Stimulated activated naive CD8-positive, alpha-beta T cell treated with anti-CD3 and anti-CD28 coated beads, Interleukin-15, Interleukin-2, amounts not matched to agents 100 U/mL and 50 U/mL, for 24 hours (primary cell): ENCODE results near the gene UBE2S.
A peak's percentile ranks its signal among the peaks of the same experiment; 100 is the strongest.
"Not testable (repeated sequence)": the region's sequence is repeated elsewhere in the genome, so short reads cannot be mapped to it uniquely, and the experiment has no call there.

Source experiments
- ATAC-seq: fragments of 150-1000 bp; cut with Tn5 transposase; one replicate; pipeline ENCODE4 v1.10.0; 2021
- DNase-seq: peaks from one replicate; pipeline ENCODE4 v3.0.0; 2021

UBE2S gene

DNA sequence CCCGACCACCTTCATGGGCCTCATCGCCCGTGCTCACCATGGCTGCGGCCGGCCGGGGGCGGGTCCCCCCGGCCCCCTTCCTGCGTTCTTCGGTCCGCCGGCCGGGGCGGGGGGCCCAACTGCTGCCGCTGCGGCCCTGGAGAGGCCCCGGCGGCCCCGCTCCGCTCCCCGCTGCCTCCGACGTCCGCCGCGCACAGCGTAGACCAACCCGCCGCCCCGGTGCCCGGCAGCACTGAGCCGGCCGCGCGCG lies at the start of gene UBE2S:
UBE2S (minus strand) TSS at position 239 of the 250 bp plus-strand sequence; CDS start at position 40, 199 bp downstream.
- ATAC-seq, DNase-seq: not testable (repeated sequence)

DNA sequence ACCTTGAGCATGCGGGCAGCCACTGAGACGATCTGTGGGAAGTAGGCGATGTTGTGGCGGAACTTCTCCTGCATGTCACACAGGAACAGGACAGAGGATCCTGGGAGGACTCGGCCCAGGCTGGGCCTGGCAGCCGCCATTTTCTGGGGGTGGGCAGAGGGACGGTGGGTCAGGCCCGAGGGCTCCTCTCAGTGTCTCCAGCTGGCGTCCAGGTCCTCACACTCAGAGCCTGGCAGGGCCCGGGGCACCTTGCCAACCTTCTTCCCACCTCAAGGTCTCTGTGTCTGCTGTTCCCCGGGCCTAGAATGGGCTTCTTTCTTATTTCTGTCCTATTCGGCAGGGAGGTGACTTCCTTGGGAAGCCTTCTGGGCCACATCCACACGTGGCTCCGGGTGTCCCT lies 48.8 kb upstream of the UBE2S start:
- DNase-seq (no peak), ATAC-seq (no peak)

DNA sequence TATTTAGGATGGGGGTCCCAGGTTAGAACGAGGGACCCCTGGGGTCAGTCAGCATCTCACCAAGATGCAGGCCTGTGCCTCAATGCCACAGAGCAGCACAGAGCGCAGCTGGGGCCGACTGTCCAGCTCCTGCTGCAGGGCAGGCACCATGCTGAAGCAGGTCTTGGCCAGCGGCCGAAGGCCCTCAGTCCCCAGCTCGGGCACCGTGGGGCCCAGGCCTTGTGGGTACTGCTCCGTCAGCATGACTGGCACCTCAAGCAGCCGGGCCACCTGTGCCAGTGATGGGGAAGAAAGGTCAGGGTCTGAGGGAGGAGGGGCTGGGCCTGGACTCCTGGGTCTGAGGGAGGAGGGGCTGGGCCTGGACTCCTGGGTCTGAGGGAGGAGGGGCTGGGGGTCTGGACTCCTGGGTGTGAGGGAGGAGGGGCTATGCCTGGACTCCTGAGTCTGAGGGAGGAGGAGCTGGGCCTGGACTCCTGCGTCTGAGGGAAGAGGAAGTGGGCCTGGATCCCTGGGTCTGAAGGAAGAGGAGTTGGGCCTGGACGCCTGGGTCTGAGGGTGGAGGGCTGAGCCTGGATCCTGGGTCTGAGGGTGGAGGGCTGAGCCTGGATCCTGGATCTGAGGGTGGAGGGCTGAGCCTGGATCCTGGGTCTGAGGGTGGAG lies 48.1 kb upstream of the UBE2S start:
- ATAC-seq = no peak
- DNase-seq = no peak

DNA sequence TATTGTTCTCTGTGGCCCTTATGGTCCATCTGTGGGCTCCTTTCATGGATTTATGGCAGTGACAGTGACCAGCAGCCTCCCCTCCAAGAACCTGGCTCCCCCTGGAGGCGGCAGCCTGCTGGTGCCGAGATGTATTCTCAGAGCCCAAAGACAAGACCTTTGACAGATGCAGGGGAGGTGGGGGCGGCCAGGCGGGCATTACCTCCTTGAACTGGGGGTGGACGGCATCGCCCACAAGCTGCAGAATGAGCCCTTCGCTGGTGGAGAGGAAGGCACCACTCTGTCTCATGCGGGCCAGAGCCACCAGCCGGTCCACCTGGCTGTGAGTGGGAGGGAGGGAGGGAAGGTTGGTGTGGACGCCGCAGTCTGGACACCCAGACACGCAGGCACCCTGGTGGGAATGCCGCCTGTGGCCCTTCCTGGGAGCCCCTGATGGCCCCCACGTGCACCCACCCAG lies 47.2 kb upstream of the UBE2S start:
- peak; percentile 44 for ATAC-seq
- peak; percentile 64 for DNase-seq

DNA sequence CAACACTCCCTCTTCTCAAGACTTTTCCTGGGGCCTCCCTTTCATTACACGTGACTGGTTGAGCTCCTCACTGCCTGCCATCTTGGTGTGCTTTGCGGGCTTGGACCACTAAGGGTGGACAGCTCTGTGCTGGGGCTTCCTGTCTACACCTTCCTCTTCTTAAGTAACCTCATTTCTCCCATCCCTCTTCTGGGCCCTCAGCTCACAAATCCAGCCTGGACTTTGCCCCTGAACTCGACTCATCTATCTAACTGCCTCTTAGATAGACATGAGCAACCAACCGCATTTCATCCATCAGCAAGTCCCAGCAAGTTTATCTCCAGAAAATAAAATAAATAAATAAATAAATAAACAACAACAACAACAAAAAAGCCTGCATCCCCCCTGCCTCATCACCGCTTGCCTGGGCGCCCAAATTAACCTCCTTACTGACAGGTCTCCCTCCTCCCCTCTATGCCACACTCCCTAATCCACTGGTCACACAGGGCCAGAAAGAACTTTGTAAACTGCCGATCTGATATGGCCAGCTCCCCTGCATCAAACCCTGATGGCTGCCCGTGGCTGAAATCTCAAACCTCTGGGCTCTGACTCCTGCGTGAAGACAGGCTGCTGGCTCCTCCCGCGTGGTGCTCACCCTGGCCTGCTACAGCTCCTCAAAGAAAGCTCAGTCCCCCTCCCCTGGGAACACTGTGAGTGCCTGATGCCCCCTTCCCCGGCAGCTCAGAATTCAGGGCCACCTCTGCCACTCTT lies 46.1 kb upstream of the UBE2S start:
- ATAC-seq (no peak), DNase-seq (no peak)

DNA sequence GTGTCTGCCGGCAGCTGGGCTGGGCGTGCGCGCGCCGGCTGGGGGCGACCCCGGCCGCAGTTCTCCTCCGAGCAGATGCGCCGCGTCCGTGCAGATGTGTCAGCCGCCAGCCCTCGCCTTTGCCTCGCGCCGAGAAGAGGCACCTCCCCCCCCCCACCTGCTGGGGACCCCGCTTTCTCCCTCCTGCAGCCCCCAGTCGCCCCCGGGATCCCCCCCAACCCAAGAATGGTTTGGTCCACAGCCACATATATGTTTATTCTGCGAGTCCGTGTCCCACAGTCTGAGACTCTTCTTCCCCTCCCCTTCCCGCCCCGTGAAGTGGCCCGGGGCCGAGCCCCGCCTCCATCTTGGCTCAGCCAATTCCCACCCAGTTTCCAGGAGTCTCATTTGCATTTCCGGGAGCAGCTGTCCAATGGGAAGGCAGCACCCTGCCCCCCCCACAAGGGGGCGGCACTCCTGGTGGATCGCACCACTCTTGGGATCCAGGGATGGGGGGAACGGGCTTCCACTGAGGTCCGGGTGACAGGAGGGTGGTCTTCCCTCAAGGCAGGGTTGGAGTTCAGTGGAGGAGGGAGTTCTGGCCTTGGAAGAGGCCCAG lies 45.3 kb upstream of the UBE2S start:
- ATAC-seq (peak; percentile 47), DNase-seq (peak; percentile 41)

DNA sequence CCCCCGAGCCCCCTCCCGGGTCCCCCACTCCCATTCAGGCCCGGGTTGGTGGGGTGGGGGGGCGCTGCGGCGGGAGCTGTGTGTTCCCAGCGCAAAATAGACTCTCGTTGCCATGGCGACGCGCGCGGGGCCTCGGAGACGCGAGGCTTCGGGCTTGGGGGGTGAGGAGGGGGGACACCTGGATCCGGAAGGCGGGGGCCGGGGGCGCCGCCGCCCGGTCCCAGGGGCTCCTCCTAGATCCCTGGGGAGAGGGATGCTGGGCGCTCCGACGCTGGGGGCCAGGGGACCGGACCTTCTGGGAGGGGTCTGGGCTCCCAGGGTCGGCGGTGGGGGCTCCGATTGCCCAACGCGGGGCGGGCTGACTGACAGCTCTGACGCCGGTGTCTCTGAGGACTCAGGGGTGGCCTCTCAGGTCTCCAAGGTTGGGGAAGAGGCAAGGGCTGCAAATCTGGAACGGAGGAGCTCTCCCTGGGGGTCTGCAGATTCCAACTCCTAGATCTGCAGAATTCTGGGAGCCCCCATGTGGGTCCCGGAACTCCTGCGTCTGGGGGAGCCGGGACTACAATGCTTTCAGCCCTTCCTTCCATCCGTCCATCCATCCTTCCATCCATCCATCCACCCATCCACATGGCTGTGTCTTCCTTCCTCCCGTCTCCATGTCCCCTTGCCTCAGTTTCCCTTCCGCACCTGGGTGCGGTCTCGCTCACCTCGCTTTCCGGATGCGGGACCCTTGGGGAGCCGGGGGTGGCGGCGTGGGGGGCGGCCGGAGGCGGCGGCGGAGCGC lies 44.6 kb upstream of the UBE2S start:
- ATAC-seq (no peak), DNase-seq (no peak)

DNA sequence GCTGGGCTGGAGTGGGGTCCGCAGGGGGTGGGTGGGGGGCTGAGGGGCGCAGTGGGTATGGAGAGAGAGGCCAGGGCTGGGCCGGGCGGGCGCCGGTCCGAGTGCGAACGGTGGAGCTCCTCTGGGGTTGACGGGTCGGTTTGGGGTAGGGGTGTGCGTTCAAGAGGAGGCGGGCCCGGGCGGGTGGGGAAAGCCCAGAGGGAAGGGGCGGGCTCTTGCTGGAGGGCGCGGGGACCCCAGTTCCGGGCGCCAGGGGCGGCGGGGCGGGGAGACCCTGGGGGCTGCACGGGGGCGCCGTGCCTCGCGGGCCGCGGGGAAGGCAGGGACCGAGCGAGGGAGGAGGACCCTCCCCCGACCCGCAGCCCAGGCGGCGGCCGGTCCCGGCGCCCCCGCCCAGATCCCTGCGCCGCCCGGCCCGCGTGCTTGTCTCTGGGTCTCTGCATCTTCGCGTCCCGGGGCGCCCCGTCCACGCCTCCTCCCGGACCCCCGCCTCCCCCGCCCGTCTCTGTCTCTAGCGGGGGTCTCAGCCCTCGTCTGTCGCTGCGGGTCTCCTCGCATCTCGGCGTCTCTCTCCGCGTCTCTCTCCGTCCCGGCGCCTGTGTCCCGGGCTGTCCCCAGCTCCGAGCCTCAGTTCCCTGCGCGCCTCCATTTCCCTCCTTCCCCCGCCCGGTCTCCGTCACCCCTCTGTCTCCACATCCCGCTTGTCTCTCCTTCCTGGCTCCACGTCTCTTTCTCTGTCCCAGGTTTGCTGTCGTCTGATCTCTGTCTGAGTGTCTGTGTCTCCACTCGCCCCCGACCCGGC lies 43.8 kb upstream of the UBE2S start:
- ATAC-seq (peak; percentile 11), DNase-seq (no peak)

DNA sequence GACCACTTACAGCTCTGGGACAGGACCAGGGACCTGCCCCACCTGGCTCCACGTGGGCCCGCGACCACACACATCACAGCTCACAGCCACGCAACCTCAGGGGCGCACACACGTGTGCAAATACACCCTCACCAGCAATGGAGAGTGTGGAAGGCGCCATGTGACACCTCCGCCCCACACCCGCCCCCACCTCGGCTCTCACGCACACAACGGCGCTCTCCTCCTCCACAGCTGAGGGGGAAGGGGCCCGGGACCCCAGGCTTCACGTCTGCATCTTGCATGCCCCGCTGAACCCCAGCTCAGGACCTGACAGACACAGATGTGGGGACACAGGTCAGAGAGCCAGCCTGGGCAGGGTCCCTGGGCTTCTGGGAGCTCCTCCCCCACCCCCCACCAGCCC lies 41.9 kb upstream of the UBE2S start:
- DNase-seq (no peak), ATAC-seq (no peak)

DNA sequence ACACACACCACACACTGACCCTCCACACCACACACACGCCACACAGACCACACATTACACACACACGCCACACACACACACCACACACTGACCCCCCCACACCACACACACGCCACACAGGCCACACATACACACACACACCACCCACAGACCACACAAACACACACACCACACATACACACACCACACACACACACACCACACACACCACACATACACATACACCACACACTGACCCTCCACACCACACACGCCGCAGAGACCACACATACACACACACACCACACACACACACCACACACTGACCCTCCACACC lies 40.5 kb upstream of the UBE2S start:
- DNase-seq, ATAC-seq: not testable (repeated sequence)

DNA sequence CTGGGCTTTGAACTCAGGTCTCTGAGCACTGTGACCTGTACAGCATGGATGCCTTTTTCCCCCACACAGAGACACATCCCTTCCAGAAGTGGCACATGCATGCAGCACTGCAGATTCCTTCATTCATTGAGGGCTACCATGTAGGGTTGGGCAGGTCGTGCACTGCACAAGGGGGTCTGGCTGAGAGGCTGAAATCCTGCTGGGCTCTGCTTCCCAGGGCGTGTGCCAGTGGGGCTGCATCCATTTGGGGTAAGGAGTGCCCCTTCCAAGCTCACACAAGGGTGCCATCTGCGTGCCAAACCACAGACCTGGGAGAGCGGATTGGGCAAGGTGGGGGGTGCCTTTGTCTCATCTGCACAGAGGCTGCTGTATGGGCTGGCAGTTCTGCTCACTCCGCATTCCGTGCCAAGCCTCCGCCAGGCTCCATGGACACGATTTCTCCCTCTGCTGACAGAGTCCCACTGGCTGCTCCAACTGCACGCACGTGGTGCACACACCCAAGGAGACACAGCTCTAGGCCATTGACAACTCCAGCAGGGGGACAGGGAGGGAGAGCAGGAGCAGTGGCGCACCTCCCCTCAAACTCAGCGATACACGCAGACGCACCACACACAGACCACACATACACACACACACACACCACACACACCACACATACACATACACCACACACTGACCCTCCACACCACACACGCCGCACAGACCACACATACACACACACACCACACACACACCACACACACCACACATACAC lies 40.0 kb upstream of the UBE2S start:
- ATAC-seq = peak; percentile 24
- DNase-seq = no peak

DNA sequence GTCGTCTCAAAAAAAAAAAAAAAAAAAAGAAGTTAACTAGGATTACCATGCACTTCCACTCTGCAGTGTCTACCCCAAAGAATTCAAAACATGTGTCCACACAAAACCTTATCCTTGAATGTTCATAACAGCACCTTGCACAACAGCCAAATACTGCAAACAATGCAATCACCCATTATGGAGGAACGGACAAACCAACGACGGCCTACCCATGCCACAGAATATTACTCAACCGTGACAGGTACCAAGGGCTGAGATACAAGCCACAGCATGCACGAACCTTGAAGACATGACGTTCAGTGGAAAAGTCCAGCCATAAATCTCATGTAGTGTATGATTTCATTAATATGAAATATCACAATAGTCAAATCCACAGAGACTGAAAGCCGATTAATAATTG lies 38.5 kb upstream of the UBE2S start:
- DNase-seq (no peak), ATAC-seq (no peak)

DNA sequence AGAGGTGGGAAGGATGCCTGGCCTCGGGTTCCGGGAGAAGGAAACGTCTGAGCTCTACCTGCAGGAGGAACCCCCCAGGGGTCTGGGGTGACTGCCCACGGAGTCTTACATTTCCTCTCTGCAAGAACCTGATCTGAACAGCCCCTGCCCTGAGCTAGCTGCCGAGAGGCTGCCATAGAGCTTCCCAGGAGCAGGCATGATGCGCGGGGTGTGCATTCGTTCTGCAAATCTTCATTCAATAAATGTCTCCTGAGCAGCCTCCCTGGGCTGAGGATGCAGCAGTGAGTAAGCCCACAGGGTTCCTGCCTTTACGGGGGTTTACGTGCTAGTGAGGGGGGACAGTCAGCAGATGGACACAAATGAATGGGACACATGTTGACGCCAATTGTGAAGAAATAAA lies 37.1 kb upstream of the UBE2S start:
- no peak for ATAC-seq
- no peak for DNase-seq

DNA sequence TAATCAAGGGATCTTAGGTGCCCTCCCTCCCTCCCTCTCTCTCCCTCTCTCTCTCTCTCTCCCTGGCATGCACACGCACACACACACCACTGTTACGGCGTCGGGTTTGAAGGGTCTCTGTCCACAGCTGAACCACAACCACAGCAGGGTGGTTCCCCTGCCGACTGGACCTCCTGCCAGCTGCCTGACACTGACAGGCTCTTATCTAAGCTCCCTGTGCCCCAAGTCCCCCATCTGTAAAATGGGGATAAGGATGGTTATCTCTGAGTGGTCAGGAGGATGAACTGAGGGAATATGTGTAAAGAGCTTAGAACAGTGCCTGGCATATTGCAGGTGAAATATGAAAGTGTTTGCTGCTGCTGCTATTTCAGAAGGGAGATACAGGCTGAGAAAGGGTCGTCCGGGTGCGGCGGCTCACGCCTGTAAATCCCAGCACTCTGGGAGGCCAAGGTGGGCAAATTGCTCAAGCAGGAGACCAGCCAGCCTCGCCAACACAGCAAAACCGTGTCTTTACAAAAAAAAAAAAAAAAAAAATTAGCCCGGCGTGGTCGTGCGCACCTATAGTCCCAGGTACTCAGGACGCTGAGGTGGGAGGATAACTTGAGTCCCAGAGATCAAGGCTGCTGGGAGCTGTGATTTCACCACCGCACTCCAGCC lies 36.4 kb upstream of the UBE2S start:
- DNase-seq = no peak
- no peak for ATAC-seq

DNA sequence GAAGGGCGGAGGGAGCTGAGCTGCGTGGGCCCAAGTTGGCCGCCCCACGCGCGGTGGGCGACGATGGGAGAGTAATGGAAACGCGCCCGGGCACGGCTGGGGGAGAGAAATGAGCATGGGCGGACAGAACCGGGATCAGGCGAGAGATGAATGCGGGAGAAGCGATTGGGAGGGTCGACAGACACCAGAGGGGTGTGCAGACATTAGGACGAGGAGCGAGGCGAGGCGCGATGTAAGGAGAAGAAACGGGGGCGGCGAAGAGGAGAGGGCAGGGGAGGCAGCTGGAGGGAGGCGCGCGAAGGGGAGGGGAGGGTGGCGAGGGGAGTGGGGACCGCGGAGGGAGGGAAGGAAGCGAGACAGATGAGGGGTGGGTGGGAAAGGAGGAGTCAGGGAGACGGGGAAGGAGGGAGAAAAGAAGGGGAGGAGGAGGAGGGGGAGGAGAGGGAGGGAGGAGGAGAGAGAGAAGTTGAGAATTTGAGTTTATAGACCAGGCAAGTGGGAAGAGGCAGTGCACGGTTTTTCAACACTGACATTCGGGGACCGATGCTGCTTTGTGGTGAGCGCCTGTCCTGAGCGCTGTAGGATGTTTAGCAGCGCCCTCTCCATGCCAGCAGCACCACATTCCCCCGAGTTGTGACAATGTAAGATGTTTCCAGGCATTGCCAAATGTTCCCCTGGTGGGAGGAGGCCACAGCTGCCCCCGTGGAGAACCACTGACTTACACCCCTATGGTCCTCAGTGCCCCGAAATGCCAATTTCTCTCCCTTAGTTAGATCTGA lies 35.6 kb upstream of the UBE2S start, which contains the start of gene SHISA7:
SHISA7 (minus strand) TSS at position 256 of the 779 bp plus-strand sequence. CDS start 437 bp downstream, outside the sequence.
- DNase-seq (no peak), ATAC-seq (no peak)

DNA sequence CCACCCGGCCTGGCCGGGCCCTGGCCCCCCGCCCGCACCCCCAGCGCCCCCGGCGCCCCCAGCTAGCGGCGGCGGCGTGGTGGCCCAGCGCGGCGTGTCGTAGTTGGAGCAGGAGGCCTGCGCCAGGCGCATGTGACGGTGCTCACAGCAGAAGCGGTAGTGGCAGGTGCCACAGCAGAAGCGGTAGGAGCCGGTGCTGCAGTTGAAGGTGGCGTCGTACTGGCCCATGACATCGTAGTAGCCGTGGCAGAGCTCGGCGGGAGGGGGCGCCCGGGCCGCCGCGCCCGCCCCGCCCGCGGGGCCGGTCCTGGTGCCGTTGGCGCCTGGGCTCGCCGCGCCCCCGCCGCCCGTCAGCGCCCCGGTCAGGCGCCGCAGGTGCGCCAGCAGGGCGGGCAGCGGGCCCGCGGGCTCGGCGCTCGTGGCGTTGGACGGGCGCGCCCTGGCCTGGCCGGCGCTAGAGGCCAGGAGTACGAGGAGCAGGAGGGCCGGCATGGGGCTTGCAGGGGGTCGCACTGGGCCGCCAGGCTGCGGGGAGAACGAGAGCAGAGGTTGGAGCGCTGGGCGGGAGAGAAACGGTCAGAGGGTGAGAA lies 34.9 kb upstream of the UBE2S start:
- DNase-seq = no peak
- no peak for ATAC-seq

DNA sequence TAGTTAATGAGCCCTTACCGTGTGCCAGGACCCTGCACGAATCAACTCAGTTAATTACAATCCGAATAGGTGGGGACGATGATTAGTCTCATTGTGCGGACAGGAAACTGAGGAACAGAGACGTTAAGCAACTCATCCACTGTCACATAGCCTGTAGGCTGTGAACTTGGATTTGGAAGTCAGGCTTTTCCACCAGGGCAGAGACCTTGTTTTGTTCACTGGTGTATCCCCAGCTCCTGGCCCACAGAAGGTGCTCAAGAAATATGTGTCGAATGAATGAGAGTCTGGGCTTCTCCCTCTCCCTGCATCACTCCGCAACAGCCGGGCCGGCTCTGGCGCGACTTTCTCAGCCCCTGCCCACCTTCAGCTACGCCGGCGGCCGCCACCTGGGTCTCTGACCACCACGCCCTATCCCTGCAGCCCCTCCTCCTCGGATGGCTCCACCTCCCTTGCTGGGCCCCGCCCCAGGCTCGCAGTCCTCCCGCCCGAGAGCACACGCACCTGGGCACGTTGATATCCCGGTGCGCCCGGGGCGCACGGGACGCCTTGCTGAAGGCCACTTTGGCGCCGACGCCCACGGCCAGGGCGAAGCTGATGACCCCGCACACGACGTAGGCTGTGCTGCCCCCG lies 34.2 kb upstream of the UBE2S start:
- ATAC-seq = no peak
- DNase-seq = peak; percentile 31

DNA sequence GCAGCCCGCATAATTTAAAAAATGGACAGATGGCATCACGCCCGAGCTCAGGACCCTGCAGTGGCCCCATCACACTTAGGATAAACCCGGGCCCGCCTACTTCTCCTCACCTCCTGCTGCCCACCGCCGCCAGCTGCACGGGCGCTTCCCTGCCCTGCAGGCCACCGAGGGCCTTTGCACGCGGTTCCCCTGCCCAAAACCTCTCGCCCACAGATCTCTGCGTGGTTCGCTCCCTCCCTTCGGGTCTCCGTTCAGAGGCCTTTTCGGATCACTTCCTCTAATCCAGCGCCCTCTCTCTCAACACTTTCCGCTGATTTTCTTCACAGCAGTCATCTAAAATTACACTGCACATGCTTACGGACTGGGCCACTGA lies 33.7 kb upstream of the UBE2S start:
- ATAC-seq = no peak
- no peak for DNase-seq
